Activated T-helper 17 cell treated with anti-CD3 and anti-CD28 coated beads, Interleukin-2, amount 50 U/mL, for 72 hours (primary cell): ENCODE measurements around the gene COX5B. TPM values are rescaled to one million over a fixed set of nuclear protein-coding genes. Genes with fewer than 3 reads are reported as not detected.
A peak's percentile ranks its signal among the peaks of the same experiment; 100 is the strongest.
"Not testable (repeated sequence)": the region's sequence is repeated elsewhere in the genome, so short reads cannot be mapped to it uniquely, and the experiment has no call there.

Experiments
- ATAC-seq: fragments of 150-1000 bp; cut with Tn5 transposase; replicated peaks from 2 replicates; pipeline ENCODE4 v1.10.0; 2021; ENCODE audit warnings: mild to moderate bottlenecking, moderate library complexity
- H3K27ac Mint-ChIP-seq: one replicate; pipeline ENCODE4 v1.8.0; 2022; ENCODE audit warnings: mixed read lengths
- H3K27me3 Mint-ChIP-seq: one replicate; pipeline ENCODE4 v1.8.0; 2022; ENCODE audit warnings: mixed read lengths
- H3K36me3 Mint-ChIP-seq: one replicate; pipeline ENCODE4 v1.8.0; 2022; ENCODE audit warnings: low read depth, mild to moderate bottlenecking, mixed read lengths
- H3K4me1 Mint-ChIP-seq: one replicate; pipeline ENCODE4 v1.8.0; 2022; ENCODE audit warnings: mixed read lengths
- H3K4me3 Mint-ChIP-seq: one replicate; pipeline ENCODE4 v1.8.0; 2022; ENCODE audit warnings: mild to moderate bottlenecking, mixed read lengths
- H3K9me3 Mint-ChIP-seq: one replicate; pipeline ENCODE4 v1.8.0; 2022; ENCODE audit warnings: mixed read lengths
- total RNA-seq, 2 donors: library from RNA; stranded (reverse); gene quantifications; one replicate each; pipeline ENCODE4 v1.2.3, GENCODE V29; 2022

COX5B gene
- total RNA-seq, 2 donors from 2014 or later = 218 to 235 TPM

- peaks cover 12% of the 10 kb centered on the region for H3K4me1 Mint-ChIP-seq
- H3K27ac Mint-ChIP-seq = peak overlapping the region; percentile 17
- H3K4me3 Mint-ChIP-seq = no peak overlapping the region
- no peaks in the 10 kb centered on the region for H3K27me3 Mint-ChIP-seq
- H3K36me3 Mint-ChIP-seq = peaks cover 87% of the 10 kb centered on the region
- no peaks in the 10 kb centered on the region for H3K9me3 Mint-ChIP-seq
- no peak for ATAC-seq
Observed at GRCh38 chr2:97660044-97660774, 14.3 kb downstream of the COX5B start.

DNA sequence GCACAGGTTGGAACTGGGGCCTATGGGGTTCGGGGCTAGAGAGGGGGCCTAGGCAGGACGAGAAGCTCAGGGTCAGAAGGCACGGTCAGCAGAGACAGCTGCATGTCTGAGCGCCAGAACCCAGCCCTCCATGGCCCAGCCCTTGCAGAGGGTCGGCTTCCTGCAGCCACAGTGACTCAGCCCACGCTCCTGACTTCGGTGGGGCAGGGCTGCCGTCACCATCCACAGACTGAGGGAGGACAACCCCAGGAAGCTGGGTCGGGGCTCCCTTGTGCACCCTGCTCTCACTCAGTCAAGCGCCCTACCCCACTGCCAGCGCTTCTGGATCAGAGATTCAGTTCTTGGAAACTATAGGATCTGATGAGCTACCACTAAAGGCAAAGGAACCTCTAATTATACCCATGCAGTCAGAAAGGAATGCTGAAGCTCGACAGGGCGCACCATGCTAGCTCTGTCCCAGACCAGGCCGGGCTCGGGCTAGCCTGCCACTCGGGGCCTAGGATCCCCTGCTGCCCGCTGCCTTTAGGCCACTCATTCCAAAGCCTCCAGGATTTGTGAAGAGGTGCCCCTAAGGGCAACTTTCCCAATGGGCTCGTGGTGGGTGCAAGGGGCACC lies 15.0 kb downstream of the COX5B start:
- H3K27me3 Mint-ChIP-seq = no peaks in the 10 kb centered on the region

DNA sequence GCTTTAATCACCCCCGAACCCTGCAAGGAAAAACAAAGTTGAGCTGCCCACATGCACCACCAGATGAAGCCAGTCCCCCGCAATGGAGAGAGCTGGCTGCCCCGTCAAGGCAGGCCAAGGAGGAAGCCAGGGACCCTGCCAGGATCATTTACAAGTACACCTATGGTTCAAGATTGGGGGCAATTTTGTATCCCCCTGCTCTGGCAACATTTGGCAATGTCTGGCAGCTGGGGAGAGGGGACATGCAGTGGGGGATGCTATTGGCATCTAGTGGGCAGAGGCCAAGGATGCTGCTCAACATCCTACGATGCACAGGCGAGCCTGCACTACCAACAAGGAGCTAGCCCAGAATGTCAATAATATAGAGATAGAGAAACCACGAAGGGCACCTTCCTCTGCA lies 16.1 kb downstream of the COX5B start:
- Mint-ChIP-seq H3K4me1 (peaks cover 8% of the 10 kb centered on the region), H3K9me3 (no peaks in the 10 kb centered on the region), H3K4me3 (peak overlapping the region; percentile 92), H3K36me3 (peaks cover 73% of the 10 kb centered on the region), H3K27me3 (no peaks in the 10 kb centered on the region), H3K27ac (peak overlapping the region; percentile 97)
- no peak for ATAC-seq

More for the DNA sequence above, 15.0 kb downstream of the COX5B start:
- H3K36me3 Mint-ChIP-seq = peaks cover 80% of the 10 kb centered on the region
- peak overlapping the region; percentile 97 for H3K27ac Mint-ChIP-seq
- ATAC-seq = no peak
- H3K4me1 Mint-ChIP-seq = peaks cover 8% of the 10 kb centered on the region
- H3K4me3 Mint-ChIP-seq = peak overlapping the region; percentile 92
- H3K9me3 Mint-ChIP-seq = no peaks in the 10 kb centered on the region

DNA sequence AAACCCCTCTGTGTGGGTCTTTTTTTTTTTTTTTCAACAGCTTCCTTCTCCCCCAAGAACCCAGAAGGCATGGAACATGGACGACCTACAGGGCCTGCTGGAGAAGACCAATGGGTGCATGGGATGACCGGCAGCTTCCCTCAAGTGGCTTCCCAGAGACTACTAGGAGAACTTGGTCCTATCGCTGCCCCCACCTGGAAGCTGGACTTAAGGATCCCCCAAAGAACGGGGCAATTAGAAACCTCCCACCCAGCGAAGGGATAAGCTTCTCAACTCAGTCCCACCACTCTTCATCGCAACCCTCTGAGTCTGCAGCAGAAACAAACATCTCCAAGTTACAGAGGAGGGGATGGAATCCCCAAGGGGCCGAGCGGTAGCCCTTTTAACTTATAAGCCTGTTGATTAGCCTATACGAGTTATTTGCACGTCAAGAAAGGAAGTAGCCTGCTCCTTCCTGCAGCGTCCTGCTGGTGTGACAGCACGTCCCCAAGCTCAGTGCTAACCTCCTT lies 16.6 kb downstream of the COX5B start:
- H3K27me3 Mint-ChIP-seq = no peaks in the 10 kb centered on the region
- H3K27ac Mint-ChIP-seq = peak overlapping the region; percentile 97
- no peaks in the 10 kb centered on the region for H3K9me3 Mint-ChIP-seq
- peak overlapping the region; percentile 92 for H3K4me3 Mint-ChIP-seq
- ATAC-seq = no peak
- peaks cover 70% of the 10 kb centered on the region for H3K36me3 Mint-ChIP-seq
- peaks cover 8% of the 10 kb centered on the region for H3K4me1 Mint-ChIP-seq

DNA sequence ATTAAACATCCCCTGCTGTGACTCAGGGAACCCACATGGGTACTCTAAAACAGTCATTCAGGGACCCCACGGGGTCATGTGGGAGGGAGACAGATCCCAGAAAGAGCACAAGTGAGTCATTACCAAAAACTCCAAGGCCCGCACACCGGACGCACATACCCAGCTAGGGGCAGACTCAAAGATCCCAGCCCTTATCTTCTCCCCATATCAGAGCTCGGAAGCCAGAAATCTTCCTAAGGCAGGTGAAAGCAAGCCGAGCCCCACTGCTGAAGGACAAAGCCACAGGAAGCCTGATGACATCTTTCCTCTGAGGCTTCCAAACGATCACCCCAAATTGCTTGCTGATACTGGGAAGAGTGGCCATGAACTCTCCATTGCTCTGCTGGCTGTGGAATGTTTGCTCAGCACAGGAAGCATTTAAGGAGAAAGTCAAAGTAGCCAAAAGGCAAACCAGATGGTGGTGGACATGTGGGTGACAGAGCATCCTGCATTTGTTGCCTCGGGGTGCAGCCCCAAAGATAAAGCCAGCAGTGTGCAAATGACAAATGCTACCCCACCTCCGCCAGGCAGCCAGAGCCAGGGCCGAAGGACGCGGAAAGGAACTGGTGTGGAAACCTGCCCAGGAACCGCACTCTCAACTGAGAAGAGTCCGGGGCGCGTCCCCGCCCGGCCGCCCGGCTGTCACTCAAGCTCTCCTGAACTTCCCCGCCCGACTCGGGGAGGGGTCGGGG lies 17.2 kb downstream of the COX5B start:
- peaks cover 8% of the 10 kb centered on the region for H3K4me1 Mint-ChIP-seq
- H3K36me3 Mint-ChIP-seq = peaks cover 64% of the 10 kb centered on the region
- ATAC-seq = peak; percentile 79
- peak overlapping the region; percentile 92 for H3K4me3 Mint-ChIP-seq
- no peaks in the 10 kb centered on the region for H3K27me3 Mint-ChIP-seq
- peak overlapping the region; percentile 97 for H3K27ac Mint-ChIP-seq
- H3K9me3 Mint-ChIP-seq = no peaks in the 10 kb centered on the region

DNA sequence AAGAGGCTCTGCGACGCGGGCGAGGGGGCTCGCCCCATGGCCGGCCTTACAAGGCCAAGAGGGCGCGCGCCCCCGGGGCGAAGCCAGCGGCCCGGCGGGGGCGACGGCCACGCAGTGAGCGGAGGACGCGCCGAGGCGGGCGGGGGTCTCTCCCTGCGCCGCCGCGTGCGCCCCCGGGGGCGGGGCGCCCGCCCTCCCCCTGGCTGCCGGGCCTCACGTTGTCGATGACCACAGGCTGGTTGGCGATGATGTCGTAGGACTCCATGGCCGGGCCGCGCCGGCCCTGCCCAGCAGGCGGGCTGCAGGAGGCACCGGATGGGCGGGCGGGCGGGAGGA lies 17.7 kb downstream of the COX5B start:
- Mint-ChIP-seq H3K9me3 (no peaks in the 10 kb centered on the region), H3K27me3 (no peaks in the 10 kb centered on the region), H3K27ac (peak overlapping the region; percentile 98), H3K4me3 (peak overlapping the region; percentile 92), H3K36me3 (peaks cover 58% of the 10 kb centered on the region), H3K4me1 (peaks cover 8% of the 10 kb centered on the region)
- ATAC-seq = no peak

DNA sequence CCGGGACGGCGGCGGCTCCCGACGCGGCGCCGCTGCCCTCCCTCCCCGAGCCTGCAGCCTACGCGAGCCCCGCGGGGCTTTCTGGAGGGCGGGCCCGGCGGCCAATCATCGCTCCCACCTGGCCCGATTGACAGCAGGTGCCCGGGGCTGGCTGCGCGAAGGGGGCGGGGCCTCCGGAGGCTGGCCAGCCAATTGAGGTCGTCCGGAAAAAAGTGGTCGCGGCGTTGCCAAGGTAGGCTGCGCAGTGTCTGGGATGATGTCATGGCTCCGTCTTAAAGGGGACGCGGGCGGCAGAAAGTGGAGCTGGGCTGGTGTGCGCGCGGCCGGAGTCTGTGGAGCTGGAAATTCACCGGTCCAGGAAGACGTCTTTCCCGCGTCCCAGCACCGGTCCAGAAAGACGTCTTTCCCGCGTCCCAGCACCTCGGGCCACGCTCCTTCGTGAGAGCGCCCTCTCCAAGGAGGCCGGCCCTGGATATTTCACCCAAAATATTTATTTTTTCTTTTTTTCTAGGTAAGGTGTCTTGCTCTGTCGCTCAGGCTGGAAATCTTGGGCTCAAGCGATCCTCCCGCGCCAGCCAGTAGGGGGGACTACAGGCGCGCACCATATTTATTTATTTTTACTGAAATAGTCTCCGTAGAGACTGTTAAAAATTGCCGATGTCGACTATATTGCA lies 18.2 kb downstream of the COX5B start, which contains the start of gene ACTR1B:
Gene ACTR1B (minus strand): TSS at position 83 of the 674 bp plus-strand sequence. CDS start 154 bp downstream, outside the sequence.
- Mint-ChIP-seq H3K9me3 (no peaks in the 10 kb centered on the region), H3K36me3 (peaks cover 53% of the 10 kb centered on the region), H3K27me3 (no peaks in the 10 kb centered on the region), H3K4me1 (peaks cover 8% of the 10 kb centered on the region), H3K27ac (peak within 1 kb of the TSS; percentile 98), H3K4me3 (peak within 1 kb of the TSS; percentile 92)
- ATAC-seq = peak; percentile 75

DNA sequence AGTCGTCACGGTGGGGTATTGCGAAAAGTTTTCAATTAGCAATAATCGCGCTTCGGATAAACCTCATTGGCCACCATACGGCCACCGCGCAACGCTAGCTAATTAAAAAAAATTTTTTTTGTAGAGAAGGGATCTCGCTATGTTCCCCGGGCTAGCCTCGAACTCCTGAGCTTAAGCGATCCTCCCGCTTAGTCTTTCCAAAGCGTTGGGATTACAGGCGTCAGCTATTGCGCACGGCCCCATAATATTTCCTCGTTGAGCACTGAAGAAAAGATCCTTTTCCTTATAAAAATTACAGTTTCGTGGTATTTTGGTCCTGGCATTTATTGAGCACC lies 18.7 kb downstream of the COX5B start:
- Mint-ChIP-seq H3K4me3 (peak overlapping the region; percentile 89), H3K9me3 (no peaks in the 10 kb centered on the region), H3K36me3 (peaks cover 48% of the 10 kb centered on the region)

GRCh38 chr2:97669448-97669847 lies 23.6 kb downstream of the COX5B start, which contains the start of gene C2orf92:
TSS of gene C2orf92 (plus strand) at chr2:97669713. CDS start at chr2:97669789, 76 bp downstream.
- H3K27me3 Mint-ChIP-seq = no peaks in the 10 kb centered on the region
- H3K4me1 Mint-ChIP-seq = peaks cover 17% of the 10 kb centered on the region
- H3K36me3 Mint-ChIP-seq = peaks cover 5% of the 10 kb centered on the region
- no peak within 1 kb of the TSS for H3K27ac Mint-ChIP-seq
- H3K9me3 Mint-ChIP-seq = no peaks in the 10 kb centered on the region
- ATAC-seq = no peak
- no peak within 1 kb of the TSS for H3K4me3 Mint-ChIP-seq

More for the DNA sequence above, 18.7 kb downstream of the COX5B start:
- no peaks in the 10 kb centered on the region for H3K27me3 Mint-ChIP-seq
- peak overlapping the region; percentile 98 for H3K27ac Mint-ChIP-seq
- no peak for ATAC-seq
- H3K4me1 Mint-ChIP-seq = peaks cover 8% of the 10 kb centered on the region

DNA sequence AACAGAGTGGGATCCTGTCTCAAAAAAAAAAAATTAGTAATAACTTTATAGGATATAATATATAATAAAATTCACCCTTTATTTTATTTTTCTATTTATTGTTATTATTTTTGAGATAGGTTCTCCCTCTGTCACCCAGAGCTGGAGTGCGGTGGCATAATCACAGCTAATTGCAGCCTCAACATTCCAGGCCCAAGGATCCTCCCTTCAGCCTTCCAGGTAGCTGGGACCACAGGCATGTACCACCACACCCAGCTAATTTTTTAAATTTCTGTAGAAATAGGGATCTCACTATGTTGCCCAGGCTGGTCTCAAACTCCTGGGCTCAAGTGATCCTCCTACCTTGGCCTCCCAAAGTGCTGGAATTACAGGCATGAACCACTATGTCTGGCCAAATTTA lies 24.6 kb downstream of the COX5B start:
- no peak overlapping the region for H3K4me3 Mint-ChIP-seq
- no peaks in the 10 kb centered on the region for H3K9me3 Mint-ChIP-seq
- no peaks in the 10 kb centered on the region for H3K27me3 Mint-ChIP-seq
- ATAC-seq = no peak
- H3K4me1 Mint-ChIP-seq = peaks cover 17% of the 10 kb centered on the region
- H3K36me3 Mint-ChIP-seq = peaks cover 5% of the 10 kb centered on the region
- no peak overlapping the region for H3K27ac Mint-ChIP-seq

DNA sequence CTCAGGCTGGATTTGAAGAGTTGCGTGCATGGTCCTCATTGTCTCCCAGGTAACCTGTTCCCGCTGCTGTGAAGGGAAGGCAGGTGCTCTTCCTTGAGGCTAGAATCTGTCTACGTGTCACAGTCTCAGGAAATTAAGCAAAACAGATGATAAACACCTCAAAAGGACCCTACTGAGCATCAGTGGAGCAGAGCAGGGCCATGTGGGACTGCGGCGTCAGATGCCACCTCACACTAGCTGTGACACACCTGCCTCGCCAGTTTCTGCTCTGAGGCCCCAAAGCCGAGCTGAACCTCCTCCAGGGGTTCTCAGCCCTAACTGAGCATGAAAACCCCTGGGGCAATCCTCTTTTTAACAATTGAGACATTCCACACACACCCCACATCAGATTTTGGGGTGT lies 25.7 kb downstream of the COX5B start:
- no peaks in the 10 kb centered on the region for H3K9me3 Mint-ChIP-seq
- no peak overlapping the region for H3K27ac Mint-ChIP-seq
- H3K27me3 Mint-ChIP-seq = no peaks in the 10 kb centered on the region
- peaks cover 5% of the 10 kb centered on the region for H3K36me3 Mint-ChIP-seq
- H3K4me1 Mint-ChIP-seq = peaks cover 18% of the 10 kb centered on the region
- no peak overlapping the region for H3K4me3 Mint-ChIP-seq
- ATAC-seq = no peak

GRCh38 chr2:97672606-97673140 lies 26.8 kb downstream of the COX5B start:
- H3K27me3 Mint-ChIP-seq, H3K9me3 Mint-ChIP-seq: not testable (repeated sequence)
- H3K4me1 Mint-ChIP-seq = peaks cover 25% of the 10 kb centered on the region

DNA sequence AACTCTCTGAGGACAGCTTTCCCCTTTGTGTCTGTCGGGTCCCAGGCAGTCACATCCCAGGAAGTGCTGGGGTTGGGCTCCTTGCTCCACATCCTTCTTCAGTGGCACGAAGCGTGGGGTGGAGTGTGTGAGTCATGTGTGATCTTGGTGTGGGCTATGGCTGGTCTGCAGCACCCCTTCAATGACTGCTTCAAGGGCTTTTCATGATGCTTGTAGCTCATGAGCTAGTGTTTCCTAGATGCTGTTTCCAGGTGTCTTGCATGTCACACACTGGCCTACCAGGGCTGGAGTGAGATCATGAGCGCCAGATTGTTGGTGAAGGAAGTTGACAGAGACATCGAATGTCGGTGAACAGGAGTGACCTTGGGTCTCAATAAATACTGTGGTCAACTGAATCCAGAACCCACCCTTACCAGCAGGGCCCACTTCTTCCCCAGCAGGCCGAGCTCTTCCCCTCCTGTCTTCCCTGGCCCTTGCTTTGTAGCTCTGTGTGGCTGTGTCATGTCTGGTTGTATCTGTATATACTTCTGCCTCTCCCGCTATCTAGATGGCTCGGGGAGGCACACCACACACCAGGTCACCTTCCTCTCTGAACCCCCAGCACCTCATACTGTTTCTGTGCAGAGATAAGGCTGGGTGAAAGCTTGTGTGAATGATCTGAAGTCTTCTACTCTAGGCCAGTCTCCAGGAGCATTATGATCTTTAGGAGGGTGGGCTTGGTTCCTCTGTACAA lies 27.5 kb downstream of the COX5B start:
- Mint-ChIP-seq H3K27ac (peak overlapping the region; percentile 95), H3K4me1 (peaks cover 25% of the 10 kb centered on the region), H3K9me3 (no peaks in the 10 kb centered on the region), H3K36me3 (no peaks in the 10 kb centered on the region), H3K4me3 (peak overlapping the region; percentile 70), H3K27me3 (no peaks in the 10 kb centered on the region)
- peak; percentile 77 for ATAC-seq

More at GRCh38 chr2:97672606-97673140, 26.8 kb downstream of the COX5B start:
- not testable (repeated sequence) for H3K36me3 Mint-ChIP-seq, ATAC-seq
- H3K4me3 Mint-ChIP-seq = peak overlapping the region; percentile 70
- peak overlapping the region; percentile 95 for H3K27ac Mint-ChIP-seq
